HG03558 (cell line): ENCODE measurements around the gene FUT9.

Experiments used
- ATAC-seq: cut with Tn5 transposase; IDR thresholded peaks from one replicate; pipeline ENCODE4 v1.9.1; 2021; ENCODE audit warnings: moderate number of reproducible peaks; ENCODE audit not compliant: unreplicated experiment; ENCODE audit errors: extremely low read depth

FUT9 gene

DNA sequence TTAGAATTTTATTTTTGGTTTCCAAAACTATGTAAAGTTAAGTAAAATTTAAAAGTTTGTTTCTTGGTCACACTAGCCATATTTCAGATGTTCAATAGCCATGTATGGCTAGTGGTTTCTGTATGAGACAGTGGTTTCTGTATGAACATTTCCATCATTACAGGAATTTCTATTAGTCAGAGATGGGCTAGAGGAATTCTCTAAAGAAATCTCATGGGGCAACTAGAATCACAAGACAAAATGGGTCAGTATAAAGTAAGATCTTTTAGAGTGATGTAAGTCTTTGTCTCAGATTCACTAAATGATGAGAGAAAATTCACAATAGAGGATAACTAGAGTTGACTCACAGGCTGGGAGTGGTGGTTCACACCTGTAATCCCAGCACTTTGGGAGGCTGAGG lies 149.0 kb downstream of the FUT9 start:
- ATAC-seq: no peak

DNA sequence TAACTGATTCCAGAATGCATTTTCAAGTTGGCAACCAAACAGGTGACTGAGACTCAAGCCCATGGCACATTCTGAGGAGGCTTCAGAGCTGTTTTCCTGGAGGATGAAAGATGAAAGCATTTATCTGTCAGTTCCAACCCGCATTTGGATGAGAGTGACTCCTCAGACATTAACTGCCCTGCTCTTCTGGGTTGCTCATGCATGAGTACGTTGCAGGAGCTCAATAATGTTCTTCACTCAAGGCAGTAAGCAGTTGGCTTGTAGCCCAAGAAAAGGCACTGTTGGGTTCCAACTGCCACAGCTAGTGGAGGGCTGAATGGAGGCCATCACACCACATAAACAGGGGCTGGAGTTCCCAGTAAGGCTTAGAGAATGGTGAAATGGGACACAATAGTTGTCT lies 155.3 kb downstream of the FUT9 start:
- ATAC-seq: no peak

DNA sequence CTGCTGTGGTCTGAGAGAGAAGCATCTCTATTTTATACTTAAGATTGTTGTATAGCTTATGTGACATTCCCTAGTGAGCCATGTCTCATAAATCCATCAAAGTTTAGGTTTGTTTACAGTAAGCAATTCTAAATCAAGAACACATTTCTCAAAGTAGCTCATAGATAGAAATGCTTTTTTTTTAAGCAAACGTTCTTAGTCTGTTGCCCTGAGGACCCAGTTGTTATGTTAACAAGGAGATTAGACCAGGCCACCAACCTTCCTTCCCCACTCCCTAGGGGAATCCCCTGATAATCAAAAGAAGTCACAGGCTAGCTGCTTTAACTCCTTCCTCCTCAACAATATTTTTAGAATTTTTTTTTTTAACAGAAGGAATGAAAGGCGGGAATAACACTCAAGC lies 169.0 kb downstream of the FUT9 start:
- ATAC-seq: no peak

DNA sequence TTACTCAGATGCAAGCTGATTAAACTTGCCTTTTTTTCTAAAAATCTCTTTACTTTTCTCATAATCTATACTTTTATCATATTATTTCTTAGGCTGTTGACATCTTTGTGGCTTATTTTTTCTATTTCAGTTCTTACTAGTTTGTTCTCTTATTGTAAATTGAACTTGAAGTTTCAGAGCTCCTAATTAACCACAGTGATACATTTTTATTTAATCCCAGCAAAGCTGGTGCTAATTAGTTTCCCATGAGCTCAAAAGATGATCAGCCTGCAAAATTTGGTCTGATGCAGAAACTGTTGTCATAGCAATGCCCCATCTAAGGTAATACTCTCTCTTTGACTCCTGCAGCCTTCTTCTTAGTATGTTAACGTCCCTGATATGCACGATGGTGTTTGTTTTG lies 170.3 kb downstream of the FUT9 start:
- no peak for ATAC-seq

DNA sequence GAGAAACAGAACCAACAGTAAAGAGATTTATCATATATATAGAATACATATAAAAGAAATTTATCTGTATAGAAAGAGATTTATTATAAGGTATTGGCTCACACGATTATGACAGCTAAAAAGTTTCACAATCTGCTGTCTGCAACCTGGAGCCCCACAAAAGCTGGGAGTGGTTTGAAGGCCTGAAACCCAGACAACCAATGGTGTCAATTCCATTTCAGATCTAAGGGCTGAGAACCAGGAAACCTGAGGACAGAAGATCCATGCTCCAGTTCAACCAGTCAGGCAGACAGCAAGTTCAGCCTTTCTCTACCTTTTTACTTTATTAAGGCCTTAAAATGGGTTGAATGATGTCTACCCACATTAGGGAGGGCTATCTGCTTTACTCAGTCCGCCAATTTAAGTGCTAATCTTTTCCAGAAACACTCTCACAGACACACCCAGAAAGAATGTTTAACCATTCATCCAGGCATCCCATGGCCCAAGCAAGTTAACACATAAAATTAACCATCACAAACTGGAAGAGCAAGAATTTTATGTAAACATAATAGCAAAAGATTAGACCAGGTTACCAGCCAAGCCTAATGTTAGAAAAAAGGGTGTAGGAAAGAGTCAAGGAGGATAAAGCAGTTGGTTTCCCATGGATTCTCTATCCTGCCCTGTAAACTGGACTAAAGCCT lies 170.9 kb downstream of the FUT9 start:
- no peak for ATAC-seq

DNA sequence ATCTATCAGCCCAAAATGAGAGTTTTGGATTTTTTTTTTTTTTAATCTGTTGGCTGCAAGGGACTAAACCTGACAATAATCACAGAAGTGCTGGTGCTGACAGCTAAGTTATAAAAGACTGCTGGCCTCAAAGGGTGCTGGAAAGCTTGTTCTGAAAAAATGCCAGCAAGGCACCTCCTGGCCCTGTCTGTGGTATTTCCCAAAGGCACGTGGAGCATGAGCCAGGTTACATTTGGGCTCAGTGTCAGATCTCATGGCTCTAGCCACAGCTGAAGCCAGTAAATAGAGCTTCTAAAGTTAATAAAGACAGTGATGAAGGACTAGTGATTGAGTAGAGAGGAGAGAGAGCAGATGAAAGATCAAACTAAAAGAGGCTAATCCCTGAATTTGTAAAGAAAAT lies 178.9 kb downstream of the FUT9 start:
- no peak for ATAC-seq

DNA sequence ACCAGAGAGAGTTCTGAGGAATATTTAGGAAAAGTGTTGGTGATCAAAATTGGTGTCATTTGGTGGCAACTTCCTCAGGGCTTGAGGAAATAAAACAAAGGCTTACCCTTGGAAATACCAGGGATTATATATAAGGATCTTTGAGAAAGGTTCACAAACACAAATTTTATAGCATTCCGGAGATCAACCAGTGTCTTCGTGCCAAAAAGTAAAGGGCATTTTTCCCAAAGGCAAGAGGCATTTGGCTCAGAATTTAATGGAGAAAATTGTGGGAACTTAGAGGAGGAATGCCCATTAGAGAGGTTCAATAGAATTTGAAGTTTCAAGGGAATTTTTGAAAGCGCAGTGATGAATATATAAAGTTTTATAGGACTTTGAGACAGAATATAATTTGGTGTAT lies 179.5 kb downstream of the FUT9 start:
- no peak for ATAC-seq

DNA sequence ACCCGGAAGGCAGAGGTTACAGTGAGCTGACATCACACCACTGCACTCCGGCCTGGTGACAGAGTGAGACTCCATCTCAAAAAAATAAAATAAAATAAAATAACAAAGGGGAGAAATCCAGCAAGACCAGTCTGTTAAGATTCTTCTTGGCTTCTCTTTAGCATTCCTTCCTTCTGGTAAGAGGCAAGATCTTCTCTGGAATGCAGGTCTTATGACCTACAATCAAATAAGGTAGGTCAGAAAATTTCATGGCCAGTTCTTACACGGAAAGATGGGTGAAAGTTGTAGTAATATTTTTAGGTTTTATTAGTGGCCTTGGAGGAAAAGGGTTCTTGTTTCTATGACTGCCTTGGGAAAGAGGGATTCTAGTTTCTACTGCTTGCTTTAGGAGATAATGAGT lies 180.9 kb downstream of the FUT9 start:
- no peak for ATAC-seq

DNA sequence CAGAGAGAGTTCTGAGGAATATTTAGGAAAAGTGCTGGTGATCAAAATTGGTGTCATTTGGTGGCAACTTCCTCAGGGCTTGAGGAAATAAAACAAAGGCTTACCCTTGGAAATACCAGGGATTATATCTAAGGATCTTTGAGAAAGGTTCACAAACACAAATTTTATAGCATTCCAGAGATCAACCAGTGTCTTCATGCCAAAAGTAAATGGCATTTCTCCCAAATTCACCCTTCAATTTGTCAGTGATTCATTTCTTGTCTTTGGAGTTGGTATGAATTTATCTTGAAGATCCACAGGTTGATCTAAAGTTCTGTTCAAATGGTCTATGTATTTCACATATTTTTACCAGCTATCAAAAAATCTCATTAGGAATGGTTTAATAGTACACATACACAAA lies 181.5 kb downstream of the FUT9 start:
- no peak for ATAC-seq

DNA sequence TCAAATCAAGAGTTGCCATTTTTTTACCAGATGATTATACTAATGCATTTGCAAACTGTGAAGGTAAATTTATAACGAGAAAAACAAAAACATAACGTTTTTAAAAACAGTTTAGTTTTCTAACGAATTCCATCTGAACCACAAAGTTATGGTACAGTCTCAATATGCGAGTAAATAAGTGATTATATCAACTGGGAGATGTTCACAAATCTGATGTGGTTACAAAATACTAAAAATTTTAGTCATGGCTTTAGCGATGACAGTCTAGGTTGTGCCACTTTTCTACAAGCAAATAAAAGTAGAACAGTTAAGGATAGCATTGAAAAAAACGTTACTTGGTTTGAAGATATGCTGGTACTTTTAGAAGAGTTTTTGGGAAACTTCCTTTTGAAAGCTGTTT lies 186.8 kb downstream of the FUT9 start:
- no peak for ATAC-seq

DNA sequence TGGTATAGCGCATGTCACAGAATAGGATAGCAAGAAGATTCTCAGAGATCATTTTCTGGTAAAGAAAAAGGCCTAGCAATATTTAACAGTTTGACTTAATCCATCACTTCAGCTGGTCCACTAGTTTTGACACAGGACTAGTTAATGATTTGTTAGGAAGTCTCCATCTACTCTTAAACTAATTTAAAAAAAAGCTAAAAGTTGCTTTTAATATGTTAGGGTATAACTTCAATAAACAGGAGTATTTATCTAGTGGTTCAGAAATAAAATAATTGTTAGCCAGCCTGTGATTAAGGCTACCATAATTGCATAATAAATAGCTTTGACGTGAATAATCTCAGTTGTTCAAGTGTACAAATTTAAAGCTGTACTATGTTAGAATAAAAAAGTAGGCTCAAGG lies 195.6 kb downstream of the FUT9 start:
- ATAC-seq: no peak

DNA sequence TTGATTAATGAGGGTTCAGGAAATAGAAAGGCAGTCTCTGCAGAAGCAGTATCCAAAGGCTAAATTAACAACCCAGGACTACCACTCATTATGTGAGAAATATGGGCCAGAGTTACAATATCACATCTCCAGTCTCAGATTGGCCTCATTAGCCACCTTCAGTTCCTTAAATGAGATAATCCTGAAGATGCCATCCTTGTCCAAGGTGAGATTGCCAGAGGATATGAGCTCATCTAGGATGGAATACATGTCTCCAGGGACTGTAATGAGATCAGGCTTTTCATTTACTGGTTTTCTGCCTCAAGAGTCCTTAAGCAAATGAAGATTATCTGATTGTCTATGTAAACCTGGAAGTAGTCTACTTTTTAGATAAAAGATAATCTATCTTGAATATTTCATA lies 196.3 kb downstream of the FUT9 start:
- ATAC-seq: no peak

DNA sequence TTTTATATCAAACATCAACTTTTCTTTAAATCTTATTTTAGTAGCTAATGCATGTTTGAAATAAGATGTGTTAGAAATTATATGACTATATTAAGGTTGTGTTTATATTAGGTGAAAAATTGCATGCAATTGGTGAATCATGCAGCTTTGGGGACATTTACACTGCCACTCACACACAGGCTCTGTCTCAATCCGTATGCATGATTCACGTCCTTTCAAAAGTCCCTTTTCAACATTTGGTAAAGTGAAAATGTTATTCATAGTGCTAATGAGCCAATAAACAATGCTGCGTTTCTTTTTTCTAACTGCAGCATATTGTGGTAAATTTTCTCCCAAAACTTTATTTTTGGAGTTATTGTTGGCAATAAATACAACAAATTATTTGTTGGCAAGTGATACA lies 198.0 kb downstream of the FUT9 start:
- ATAC-seq: no peak

DNA sequence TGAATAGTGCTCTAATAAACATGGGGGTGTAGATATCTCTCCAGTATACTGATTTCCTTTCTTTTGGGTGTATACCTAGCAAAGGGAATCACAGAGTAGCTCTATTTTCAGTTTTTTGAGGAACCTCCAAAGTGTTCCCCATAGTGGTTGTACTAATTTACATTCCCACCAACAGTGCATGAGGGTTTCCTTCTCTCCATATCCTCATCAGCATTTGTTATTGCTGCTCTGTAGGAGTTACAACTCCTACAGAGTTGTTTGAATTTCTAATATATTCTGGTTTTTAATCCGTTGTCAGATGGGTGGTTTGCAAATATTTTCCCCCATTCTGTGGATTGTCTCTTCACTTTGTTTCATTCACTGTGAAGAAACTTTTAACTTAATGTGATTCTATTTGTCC lies 207.9 kb downstream of the FUT9 start:
- ATAC-seq: no peak

DNA sequence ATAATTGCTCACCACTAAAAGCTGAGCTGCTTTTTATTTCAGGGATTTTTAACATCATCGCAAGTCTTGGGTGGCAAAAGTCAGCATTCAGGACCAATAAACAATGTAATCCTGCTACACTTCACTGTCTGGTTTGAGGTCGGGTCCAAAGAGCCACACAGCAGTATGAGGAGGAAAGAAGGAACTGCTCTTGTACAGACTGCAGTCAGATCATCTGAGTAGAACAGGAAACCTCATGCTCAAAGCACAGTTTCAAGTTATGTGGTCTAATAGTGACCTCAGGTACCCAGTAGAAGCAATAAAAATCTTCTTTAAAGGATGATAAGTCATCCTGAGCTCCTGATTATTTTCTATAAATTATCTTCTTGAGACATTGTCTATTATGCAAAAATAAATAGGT lies 211.4 kb downstream of the FUT9 start:
- ATAC-seq: no peak

DNA sequence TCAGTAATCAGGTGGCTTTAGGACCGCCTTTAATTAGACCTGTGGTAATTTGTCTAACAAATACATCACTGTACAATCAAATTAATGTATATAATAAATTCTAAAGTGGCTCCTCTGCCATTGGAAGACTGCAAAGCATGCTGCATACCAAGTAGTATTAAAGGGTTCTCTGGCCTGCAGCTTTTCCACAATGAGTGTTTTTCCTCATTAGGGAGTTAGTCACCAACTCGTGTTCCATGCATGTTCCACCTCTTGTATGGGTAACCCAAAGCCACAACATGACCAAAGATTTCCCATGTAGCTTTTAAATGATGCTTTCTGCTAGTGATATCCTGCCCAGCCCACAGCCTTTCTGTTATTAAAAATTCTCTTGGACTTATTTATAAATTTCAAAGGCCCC lies 218.7 kb downstream of the FUT9 start:
- ATAC-seq: no peak

DNA sequence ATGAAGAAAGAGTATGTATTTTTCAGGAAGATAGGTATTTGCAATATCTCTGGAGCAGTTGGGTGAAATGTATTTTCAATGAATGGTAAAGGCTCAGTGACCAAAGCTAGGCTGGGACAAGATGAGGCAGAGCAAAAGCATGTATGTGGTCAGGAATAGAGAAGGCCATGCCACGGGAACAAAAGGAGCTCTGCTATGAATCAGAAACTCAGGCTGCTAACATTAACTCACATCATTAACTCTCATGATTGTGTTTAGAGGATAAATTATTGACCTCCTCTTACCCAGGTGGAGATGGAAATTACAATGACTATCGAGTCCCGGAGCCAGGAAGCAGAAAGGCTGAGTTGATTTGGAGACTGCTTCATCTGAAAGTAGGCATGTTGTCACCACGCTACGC lies 220.2 kb downstream of the FUT9 start:
- no peak for ATAC-seq

DNA sequence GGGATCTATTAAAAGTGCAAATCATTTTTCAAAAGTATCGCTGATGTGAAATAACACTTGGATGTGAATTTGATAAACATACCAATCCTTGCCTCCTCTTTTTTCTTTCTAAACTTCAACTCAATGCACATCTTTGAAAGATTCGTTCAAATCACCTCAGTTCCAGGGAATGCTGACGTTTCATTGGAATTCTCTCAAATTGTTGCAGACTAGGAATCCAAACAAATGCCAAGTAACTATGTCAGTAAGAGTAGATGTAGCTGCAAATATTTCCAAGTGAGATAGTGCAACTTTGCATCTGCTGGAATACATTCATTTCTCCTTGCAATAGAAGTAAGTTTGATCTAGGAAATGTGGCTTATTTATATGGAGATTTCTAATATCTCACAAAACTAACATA lies 220.7 kb downstream of the FUT9 start:
- no peak for ATAC-seq

DNA sequence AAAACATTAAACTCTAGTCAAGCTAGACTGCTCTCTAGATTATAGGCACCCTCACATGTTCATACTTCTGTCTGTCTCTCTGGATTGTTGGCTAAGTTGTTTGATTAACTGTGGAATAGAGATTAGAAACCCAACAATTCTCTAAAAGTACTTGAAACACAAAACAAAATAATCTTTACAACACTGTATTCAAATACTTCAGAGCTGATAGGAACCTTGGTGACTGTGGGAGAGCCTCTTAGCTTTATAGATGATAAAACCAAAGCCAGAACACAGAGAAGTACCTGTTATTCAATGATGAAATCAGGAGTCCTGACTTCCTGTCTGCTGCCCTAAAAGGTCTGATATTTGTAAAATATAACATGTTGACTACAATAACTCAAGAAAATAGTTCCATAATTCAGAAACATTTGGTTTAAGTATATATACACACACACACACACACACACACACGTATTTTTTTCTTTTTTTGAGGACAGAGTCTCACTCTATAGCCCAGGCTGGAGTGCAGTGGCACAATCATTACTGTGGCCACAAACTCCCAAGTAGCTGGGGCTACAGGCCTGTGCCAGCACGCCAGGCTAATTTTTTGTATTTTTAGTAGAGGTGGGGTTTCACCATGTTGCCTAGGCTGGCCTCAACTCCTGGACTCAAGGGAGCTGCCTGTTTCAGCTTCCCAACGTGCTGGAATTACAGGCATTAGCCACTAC lies 222.0 kb downstream of the FUT9 start:
- no peak for ATAC-seq

DNA sequence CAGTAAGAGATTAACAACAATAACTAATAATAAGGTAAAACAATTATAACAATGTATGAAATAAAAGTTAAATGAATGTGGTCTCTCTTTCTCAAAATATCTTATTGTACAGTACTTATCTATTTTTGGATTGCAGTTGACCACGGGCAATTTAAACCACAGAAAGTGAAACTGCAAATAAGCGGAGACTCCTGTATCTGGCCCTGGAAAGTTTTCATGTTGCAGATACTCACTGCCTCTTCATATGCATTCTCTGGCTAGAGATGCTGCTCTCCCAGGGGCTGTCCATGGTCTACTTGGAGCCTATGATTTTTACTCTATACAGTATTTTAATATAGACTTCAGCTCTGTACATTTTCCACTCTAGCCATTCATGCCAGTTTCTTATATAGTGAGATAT lies 230.8 kb downstream of the FUT9 start:
- ATAC-seq: no peak

DNA sequence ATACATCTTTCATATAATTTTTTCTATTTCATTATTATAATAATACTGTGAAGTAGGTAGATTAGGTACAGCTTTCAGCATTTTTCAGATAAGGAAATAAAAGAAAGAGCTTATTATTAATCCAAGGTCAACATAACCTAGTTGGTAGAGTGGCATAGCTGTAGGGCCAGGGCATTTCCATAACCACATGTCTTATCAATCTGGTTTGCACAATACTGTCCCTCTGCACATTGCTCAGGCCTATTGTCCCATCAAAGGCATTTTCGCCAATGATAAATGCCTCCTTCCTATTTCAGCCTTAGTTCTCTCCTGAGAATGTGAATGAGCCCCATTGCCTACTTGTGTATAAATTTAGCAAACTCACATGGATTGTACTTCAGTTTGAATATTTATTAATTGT lies 234.0 kb downstream of the FUT9 start:
- no peak for ATAC-seq

DNA sequence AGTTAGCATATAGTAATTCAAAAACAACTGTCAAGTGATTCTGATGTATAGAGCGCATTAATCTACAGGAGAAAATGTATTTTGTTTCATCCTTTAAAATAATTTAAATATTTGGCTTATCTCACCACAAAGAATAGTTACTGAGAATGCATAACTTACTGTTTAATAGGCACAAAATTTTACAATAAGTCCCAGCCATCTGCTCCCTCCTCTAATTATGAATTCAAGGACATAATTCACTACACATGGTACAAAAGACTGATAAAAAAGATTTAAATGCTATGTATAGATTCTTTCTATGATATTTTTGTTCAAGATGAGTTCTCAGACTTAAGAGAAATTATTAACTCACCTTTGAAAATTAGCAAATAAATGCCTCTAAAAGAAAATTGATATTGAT lies 242.0 kb downstream of the FUT9 start:
- no peak for ATAC-seq
